ENCODE data around the gene ATG5. TPM values are rescaled to one million over a fixed set of nuclear protein-coding genes. Genes with fewer than 3 reads are reported as not detected.

ATG5 gene
- total and polyA plus RNA-seq, 2 experiments from 2014 or later, result 31.6 to 48.2 TPM

DNA sequence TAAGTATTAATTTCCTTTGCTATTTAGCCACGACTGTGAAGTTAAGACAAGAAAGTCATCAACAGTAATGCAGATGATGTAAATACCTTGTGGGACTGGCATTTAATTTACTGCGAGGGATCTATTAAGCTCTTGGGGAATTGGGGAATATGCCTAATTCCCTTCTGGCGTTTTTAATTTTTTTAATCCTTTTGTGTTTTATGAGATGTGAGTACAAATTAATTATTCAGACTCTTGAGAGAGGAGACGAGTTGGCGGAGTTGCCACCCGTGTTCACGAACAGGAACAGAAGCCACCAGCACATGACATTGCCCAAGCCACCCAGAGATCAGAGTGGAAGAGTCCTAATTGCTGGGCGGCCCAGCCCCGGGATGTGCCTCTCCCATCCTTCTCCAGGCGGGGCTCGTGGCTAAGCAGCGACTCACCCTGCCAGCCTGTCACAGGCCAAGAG, 34.4 kb upstream of the ATG5 start:
- DNase-seq (ENCODE audit: low spot score), result no peak
- Mint-ChIP-seq H3K4me1 (peaks cover 7% of the 10 kb centered on the region), H3K9me3 (no peaks in the 10 kb centered on the region), H3K4me3 (peak overlapping the region; percentile 74), H3K27me3 (ENCODE audit: insufficient read depth, low read depth, poor library complexity) (peaks cover 4% of the 10 kb centered on the region), H3K27ac (no peak overlapping the region), H3K36me3 (ENCODE audit: low read depth) (peaks cover 2% of the 10 kb centered on the region; the same call in 1 of the 3 replicates)
- peak overlapping the region; percentile 68 for H3K4me2 ChIP-seq
- no peaks in the 10 kb centered on the region for H3K36me3 ChIP-seq (ENCODE audit: insufficient read depth)
- peak overlapping the region; percentile 95 for H2AFZ ChIP-seq
- ATAC-seq, result no peak
- no peak overlapping the region for H3K27ac ChIP-seq (ENCODE audit: low read depth)
- no peaks in the 10 kb centered on the region for H4K20me1 ChIP-seq (replicated peaks; ENCODE audit: insufficient read depth)
- no peaks in the 10 kb centered on the region for H3K79me2 ChIP-seq (replicated peaks; ENCODE audit: insufficient read depth)
- TF ChIP-seq, protein P1, sequence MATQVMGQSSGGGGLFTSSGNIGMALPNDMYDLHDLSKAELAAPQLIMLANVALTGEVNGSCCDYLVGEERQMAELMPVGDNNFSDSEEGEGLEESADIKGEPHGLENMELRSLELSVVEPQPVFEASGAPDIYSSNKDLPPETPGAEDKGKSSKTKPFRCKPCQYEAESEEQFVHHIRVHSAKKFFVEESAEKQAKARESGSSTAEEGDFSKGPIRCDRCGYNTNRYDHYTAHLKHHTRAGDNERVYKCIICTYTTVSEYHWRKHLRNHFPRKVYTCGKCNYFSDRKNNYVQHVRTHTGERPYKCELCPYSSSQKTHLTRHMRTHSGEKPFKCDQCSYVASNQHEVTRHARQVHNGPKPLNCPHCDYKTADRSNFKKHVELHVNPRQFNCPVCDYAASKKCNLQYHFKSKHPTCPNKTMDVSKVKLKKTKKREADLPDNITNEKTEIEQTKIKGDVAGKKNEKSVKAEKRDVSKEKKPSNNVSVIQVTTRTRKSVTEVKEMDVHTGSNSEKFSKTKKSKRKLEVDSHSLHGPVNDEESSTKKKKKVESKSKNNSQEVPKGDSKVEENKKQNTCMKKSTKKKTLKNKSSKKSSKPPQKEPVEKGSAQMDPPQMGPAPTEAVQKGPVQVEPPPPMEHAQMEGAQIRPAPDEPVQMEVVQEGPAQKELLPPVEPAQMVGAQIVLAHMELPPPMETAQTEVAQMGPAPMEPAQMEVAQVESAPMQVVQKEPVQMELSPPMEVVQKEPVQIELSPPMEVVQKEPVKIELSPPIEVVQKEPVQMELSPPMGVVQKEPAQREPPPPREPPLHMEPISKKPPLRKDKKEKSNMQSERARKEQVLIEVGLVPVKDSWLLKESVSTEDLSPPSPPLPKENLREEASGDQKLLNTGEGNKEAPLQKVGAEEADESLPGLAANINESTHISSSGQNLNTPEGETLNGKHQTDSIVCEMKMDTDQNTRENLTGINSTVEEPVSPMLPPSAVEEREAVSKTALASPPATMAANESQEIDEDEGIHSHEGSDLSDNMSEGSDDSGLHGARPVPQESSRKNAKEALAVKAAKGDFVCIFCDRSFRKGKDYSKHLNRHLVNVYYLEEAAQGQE (IDR thresholded peaks at IDR 0.05; ENCODE audit: unreplicated experiment), result no peak
- no peak for TF ChIP-seq STAT1 (IDR thresholded peaks at IDR 0.05; ENCODE audit: unreplicated experiment)
- TF ChIP-seq JUNB (IDR thresholded peaks at IDR 0.05; ENCODE audit: unreplicated experiment), result no peak
- no peak for TF ChIP-seq NANOG (IDR thresholded peaks at IDR 0.05; ENCODE audit: borderline replicate concordance)
- TF ChIP-seq, protein P2, sequence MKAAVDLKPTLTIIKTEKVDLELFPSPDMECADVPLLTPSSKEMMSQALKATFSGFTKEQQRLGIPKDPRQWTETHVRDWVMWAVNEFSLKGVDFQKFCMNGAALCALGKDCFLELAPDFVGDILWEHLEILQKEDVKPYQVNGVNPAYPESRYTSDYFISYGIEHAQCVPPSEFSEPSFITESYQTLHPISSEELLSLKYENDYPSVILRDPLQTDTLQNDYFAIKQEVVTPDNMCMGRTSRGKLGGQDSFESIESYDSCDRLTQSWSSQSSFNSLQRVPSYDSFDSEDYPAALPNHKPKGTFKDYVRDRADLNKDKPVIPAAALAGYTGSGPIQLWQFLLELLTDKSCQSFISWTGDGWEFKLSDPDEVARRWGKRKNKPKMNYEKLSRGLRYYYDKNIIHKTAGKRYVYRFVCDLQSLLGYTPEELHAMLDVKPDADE (IDR thresholded peaks at IDR 0.05), result no peak
- TF ChIP-seq POLR2AphosphoS5 (IDR thresholded peaks at IDR 0.05; ENCODE audit: low read depth), result no peak
- no peak for TF ChIP-seq ZNF331 (CRISPR knock-in tag; IDR thresholded peaks at IDR 0.05; ENCODE audit: low read depth)
- no peak for TF ChIP-seq CREB1 (CRISPR knock-in tag; IDR thresholded peaks at IDR 0.05; ENCODE audit: low read depth)
- TF ChIP-seq EZH2phosphoT487 (IDR thresholded peaks at IDR 0.05; ENCODE audit: unreplicated experiment), result no peak
- TF ChIP-seq, protein P3, sequence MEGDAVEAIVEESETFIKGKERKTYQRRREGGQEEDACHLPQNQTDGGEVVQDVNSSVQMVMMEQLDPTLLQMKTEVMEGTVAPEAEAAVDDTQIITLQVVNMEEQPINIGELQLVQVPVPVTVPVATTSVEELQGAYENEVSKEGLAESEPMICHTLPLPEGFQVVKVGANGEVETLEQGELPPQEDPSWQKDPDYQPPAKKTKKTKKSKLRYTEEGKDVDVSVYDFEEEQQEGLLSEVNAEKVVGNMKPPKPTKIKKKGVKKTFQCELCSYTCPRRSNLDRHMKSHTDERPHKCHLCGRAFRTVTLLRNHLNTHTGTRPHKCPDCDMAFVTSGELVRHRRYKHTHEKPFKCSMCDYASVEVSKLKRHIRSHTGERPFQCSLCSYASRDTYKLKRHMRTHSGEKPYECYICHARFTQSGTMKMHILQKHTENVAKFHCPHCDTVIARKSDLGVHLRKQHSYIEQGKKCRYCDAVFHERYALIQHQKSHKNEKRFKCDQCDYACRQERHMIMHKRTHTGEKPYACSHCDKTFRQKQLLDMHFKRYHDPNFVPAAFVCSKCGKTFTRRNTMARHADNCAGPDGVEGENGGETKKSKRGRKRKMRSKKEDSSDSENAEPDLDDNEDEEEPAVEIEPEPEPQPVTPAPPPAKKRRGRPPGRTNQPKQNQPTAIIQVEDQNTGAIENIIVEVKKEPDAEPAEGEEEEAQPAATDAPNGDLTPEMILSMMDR (conservative IDR thresholded peaks at IDR 0.05; ENCODE audit: low read depth in 2 of 2), result no peak
- TF ChIP-seq, protein P4, sequence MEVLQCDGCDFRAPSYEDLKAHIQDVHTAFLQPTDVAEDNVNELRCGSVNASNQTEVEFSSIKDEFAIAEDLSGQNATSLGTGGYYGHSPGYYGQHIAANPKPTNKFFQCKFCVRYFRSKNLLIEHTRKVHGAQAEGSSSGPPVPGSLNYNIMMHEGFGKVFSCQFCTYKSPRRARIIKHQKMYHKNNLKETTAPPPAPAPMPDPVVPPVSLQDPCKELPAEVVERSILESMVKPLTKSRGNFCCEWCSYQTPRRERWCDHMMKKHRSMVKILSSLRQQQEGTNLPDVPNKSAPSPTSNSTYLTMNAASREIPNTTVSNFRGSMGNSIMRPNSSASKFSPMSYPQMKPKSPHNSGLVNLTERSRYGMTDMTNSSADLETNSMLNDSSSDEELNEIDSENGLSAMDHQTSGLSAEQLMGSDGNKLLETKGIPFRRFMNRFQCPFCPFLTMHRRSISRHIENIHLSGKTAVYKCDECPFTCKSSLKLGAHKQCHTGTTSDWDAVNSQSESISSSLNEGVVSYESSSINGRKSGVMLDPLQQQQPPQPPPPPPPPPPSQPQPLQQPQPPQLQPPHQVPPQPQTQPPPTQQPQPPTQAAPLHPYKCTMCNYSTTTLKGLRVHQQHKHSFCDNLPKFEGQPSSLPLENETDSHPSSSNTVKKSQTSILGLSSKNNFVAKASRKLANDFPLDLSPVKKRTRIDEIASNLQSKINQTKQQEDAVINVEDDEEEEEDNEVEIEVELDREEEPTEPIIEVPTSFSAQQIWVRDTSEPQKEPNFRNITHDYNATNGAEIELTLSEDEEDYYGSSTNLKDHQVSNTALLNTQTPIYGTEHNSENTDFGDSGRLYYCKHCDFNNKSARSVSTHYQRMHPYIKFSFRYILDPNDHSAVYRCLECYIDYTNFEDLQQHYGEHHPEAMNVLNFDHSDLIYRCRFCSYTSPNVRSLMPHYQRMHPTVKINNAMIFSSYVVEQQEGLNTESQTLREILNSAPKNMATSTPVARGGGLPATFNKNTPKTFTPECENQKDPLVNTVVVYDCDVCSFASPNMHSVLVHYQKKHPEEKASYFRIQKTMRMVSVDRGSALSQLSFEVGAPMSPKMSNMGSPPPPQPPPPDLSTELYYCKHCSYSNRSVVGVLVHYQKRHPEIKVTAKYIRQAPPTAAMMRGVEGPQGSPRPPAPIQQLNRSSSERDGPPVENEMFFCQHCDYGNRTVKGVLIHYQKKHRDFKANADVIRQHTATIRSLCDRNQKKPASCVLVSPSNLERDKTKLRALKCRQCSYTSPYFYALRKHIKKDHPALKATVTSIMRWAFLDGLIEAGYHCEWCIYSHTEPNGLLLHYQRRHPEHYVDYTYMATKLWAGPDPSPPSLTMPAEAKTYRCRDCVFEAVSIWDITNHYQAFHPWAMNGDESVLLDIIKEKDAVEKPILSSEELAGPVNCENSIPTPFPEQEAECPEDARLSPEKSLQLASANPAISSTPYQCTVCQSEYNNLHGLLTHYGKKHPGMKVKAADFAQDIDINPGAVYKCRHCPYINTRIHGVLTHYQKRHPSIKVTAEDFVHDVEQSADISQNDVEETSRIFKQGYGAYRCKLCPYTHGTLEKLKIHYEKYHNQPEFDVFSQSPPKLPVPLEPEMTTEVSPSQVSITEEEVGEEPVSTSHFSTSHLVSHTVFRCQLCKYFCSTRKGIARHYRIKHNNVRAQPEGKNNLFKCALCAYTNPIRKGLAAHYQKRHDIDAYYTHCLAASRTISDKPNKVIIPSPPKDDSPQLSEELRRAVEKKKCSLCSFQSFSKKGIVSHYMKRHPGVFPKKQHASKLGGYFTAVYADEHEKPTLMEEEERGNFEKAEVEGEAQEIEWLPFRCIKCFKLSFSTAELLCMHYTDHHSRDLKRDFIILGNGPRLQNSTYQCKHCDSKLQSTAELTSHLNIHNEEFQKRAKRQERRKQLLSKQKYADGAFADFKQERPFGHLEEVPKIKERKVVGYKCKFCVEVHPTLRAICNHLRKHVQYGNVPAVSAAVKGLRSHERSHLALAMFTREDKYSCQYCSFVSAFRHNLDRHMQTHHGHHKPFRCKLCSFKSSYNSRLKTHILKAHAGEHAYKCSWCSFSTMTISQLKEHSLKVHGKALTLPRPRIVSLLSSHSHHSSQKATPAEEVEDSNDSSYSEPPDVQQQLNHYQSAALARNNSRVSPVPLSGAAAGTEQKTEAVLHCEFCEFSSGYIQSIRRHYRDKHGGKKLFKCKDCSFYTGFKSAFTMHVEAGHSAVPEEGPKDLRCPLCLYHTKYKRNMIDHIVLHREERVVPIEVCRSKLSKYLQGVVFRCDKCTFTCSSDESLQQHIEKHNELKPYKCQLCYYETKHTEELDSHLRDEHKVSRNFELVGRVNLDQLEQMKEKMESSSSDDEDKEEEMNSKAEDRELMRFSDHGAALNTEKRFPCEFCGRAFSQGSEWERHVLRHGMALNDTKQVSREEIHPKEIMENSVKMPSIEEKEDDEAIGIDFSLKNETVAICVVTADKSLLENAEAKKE (CRISPR knock-in tag; IDR thresholded peaks at IDR 0.05), result no peak
- H3K4me3 ChIP-seq, result peak overlapping the region; percentile 82
- peaks cover 11% of the 10 kb centered on the region for H3K27me3 ChIP-seq (ENCODE audit: insufficient read depth)
- peaks cover 5% of the 10 kb centered on the region; the same call in 1 of the 2 replicates for H3K4me1 ChIP-seq (ENCODE audit: insufficient read depth)
- no peaks in the 10 kb centered on the region; the same call in 1 of the 2 replicates for H3K9me2 ChIP-seq (ENCODE audit: insufficient read depth)
- H3F3A ChIP-seq (replicated peaks; ENCODE audit: low read depth), result no peaks in the 10 kb centered on the region
